Stromal cell of bone marrow (primary cell): Measurements from ENCODE around the gene GRIA1.

Experiments used
- DNase-seq: peaks from one replicate; pipeline ENCODE4 v3.0.0-alpha.2; 2012; ENCODE audit warnings: low read depth

GRIA1 gene

DNA sequence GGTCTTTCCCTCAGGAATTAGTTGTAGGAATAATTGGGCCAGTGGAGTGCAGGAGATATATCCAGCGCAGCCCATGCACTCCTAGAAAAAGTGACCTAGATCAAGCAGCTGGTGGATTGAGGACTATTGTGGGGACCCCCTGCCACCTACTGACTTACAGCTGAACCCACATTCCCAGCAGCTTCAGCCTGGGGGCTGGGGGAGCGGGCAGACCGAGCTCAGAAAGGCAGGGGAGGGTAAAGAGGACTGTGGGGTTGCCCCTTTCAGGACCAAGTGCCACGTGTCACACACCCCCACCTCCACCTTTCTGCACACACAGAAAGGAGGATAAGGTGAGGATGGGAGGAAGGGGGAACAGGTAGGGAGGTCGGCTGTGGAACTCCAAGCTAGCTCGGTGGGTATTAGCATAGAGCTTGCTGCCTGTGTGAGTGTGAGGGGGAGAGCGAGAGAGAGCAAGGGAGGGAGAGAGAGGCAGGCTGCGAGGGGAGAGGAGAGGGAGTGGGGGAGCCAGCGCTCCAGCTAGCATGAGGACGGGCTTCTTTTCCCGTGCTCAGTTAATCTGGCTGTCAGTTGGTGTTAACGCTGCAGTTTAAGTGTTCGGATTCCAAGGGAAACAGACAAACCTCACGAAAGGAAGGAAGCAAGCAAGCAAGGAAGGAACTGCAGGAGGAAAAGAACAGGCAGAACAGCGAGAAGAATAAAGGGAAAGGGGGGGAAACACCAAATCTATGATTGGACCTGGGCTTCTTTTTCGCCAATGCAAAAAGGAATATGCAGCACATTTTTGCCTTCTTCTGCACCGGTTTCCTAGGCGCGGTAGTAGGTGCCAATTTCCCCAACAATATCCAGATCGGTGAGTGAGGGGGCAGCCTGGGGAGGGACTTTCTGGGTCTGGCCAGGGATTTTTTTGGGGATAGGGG lies at the start of gene GRIA1:
Gene GRIA1, plus strand, starts transcription at position 553 of the 920 bp plus-strand sequence.
- no peak for DNase-seq

DNA sequence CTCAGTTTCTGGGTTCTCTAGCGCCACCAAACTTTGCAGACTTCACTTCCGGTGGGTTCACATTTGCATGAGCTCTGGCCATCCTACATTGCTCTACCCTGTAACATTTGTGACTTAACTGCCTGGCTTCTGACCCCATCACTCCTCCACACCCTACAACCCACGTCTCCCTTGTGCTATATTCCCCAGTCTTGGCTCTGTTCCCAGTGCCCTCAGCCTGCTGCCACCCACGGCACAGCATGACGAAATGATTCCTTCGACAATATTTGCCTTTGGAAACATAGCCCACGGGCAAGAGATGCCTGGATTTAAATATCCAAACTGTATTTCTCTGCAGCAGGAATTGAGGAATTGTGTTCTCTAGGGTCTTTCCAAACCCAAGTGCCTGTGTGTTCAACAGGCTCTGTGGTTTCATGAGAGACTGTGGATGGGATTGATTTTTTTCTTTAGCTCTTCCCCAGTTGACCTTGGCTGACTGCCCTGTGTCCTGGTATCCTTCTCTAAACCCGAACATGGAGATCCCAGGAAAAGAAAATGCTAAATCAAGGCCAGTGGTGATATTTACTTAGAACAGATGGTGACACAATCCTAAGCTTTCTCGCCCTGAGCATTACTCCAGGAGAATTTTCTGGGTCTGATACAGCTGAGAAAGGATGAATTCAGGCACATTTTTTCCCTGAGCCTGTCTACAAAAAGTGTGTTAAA lies 44.4 kb upstream of the GRIA1 start:
- DNase-seq = peak; percentile 14

DNA sequence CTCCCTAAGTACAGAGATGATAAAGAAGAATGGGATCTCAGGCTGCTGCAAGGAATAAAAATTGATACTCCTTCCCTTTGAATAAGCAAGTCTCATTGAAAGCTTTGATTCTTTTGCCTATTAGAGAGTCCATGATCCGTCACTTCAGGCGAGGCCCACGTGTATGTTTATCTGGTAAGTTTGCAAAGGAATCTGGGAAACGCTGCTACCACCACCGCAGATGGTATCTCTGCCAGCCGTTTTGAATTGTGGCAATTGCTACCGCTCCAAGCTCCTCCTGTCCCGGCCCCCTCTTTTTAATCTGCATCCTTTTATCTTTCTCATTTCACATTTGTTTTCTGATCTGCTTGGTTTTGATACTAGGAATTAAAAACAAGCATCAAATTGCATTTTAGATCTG lies 42.9 kb upstream of the GRIA1 start:
- no peak for DNase-seq

DNA sequence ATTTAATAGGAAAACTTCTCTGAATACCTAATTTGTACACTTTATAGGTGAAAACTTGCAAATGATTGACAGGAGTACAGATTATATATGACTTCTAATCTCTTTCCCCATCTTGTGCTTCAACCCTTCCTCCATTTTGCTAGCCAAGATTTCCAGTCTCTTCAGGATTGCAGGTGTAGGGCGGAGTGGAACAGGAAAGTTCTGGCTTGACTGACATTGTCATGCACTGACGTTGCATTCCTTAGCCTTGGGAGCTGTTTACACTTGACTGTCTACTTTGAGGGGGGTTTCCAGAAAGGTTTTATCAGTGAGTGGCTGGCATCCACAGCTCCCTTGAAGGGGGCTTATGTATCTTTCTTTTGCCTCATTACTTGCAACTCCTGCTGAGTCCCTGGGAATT lies 34.1 kb upstream of the GRIA1 start:
- DNase-seq = no peak

GRCh38 chr5:153456993-153457392 lies 33.5 kb upstream of the GRIA1 start:
- DNase-seq = no peak

GRCh38 chr5:153458268-153458667 lies 32.2 kb upstream of the GRIA1 start:
- no peak for DNase-seq

DNA sequence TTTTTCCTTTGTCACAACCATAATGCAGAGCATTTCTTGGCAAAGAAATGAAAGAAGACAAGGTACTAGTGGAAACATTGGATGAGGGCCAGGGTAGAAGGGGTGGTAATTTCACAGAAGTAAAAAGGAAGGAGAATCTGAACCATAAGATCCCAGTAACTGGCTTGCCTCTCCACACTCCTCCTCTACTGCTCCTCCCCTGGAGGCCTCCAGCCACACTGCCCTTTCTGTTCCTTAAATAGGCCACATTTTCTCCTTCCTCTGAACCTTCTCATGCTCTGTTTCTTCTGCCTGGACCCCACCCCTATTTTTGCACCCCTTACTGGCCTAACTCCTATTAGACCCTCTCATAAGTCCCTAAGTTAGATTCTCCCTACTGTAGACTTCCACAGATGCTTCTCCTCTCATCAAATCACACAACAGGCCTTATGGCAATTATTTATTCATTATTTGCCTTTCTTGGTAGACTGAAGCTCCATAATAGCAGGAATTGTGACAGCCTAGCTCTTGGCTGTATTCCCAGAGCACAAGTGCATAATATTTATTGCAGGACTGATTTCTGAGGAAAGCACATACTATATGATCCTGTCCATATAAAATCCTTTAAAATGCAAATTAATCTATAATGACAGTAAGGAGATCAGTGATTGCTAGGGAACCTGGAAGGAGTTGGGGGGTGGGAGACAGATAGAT lies 31.3 kb upstream of the GRIA1 start:
- no peak for DNase-seq

DNA sequence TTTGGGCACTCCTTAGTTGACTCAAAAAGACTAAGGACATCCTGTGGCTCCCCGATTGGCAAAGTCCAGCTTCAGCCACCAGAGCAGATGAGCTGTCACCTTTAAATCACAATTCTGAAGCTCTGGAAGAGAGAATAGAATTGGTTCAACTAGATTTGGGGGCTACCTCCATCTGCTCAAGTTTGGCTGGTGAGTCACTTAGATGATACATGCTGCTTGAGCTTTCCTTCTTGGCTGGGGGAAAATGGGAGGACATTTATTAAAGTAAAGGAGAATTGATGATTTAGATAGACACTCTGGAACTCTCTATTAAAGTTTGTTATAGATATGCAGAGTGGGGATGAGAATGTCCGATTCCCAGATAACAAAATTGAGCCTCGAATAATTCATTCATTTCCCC lies 30.0 kb upstream of the GRIA1 start:
- DNase-seq = no peak

GRCh38 chr5:153461341-153461740 lies 29.1 kb upstream of the GRIA1 start:
- DNase-seq = no peak

DNA sequence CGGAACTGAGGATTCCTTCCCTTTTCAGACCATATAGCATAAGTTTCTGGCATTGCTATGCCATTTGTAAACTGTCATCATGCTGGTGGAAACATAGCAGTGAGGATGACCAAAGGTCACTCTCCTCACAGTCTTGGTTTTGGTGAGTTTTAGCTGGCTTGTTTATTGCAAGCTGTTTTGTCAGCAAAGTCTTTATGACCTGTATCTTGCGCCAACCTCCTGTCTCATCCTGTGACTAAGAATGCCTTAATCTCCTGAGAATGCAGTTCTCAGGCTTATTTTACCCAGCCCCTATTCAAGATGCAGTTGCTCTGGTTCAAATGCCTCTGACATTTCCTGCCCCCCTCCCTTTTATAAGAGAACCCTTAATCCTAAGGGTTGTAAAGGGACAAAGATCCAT lies 26.7 kb upstream of the GRIA1 start:
- no peak for DNase-seq

DNA sequence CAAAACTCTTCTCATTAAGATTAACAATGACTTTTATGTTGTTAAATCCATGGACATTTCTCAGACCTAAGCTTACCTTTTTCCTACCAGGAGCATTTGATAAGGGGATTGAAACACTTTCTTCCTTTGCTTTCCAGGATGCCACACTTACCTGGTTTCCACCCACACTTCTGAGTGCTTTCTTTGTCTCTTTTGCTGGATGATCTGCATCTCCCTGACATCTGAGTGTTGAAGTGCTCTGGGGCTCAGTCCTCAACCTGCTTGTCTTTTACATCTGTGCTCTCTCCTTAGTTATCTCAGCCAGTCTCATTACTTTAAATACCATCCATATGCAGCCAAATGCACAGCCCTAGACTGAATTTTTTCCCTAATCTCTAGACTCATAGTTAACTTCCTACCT lies 22.9 kb upstream of the GRIA1 start:
- DNase-seq = no peak

GRCh38 chr5:153469423-153469822 lies 21.0 kb upstream of the GRIA1 start:
- DNase-seq = no peak

- no peak for DNase-seq
Measured at GRCh38 chr5:153470736-153471135, 19.7 kb upstream of the GRIA1 start.

DNA sequence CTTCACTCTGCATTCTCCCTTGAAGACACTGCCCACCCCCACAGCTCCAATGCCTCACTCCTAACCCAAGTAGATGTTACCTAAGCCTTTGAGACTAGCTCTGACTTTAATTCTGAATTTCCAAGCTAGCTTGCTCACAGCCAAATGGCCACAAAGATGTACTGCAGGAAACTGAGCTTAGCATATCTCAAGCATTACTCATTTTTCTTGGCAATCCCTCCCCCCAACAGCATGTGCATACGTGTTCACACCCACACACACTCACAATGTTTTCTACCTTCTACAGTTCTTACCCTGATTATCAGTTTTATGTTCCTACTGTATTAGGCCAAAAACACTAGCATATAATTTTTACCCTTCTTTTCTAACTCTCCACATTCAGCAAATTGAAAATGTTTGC lies 13.7 kb upstream of the GRIA1 start:
- no peak for DNase-seq

DNA sequence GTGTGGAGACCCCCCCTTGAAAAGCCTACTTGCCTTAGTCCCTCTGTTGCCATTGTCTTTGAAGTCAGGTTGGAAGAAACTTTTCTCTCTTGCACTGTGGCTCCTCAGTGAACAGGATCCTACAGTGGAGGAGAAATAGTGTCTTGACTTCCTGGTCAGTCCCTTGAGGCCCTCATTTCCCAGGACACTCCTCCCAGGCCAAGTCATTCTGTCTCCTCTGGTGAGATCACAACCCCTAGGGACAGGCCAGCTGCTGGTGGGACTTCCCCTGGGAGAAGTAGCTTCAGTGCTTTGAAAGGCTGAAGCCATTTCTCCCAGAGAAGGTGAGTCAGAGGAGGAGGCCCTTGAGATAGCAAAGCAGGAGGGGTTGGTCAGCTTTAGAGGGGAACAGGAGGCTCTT lies 10.1 kb upstream of the GRIA1 start:
- no peak for DNase-seq

- no peak for DNase-seq
Measured at GRCh38 chr5:153483482-153483881, 7.0 kb upstream of the GRIA1 start.

- no peak for DNase-seq
Measured at GRCh38 chr5:153485641-153486040, 4.8 kb upstream of the GRIA1 start.

GRCh38 chr5:153486771-153487170 lies 3.7 kb upstream of the GRIA1 start:
- DNase-seq = no peak

GRCh38 chr5:153489611-153490010 lies 859 bp upstream of the GRIA1 start:
- DNase-seq = no peak

GRCh38 chr5:153491038-153491744 lies 721 bp downstream of the GRIA1 start:
- no peak for DNase-seq

DNA sequence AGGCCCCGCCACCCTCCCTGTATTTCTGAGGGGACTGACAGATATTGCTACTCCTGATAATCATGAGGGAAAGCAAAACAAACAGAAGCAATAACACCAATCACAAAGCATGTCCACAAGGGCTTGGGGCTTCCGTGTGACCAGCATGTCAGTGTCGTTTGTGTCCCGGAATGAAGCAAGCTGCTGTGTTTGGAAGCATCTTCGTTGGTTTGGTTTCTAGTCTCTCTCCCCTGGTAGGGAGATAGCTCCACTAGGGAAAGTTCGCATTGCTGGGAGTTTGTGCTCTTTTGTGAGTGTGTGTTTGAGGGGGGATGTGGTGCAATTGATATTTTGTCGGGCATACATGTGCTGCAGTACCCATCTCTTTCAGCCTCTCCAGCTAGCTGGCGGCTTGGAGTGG lies 1.4 kb downstream of the GRIA1 start:
- DNase-seq = no peak

DNA sequence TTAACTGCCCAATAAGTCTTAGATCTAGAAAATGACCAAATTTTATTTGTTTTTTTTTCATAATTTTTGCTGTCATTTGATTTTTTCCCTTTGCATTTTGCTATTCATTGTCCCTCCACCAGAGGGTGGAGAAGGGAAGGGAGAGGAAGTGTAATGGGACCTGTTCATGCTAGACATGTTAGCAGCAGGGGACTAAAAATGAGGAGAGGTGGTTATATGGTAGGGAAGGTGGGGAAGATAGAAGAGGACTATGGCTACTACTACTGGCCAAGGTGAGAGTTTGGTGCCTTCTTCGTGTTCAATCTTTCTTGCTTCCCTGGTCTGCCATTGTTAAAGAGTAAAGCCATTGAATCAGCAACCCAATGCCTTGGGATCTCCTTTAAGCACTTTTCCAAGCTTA lies 6.4 kb downstream of the GRIA1 start:
- DNase-seq = peak; percentile 39
